Muscle of arm (tissue), 12 donors: ENCODE measurements around the gene XCL2. TPM values are rescaled to one million over a fixed set of nuclear protein-coding genes. Genes with fewer than 3 reads are reported as not detected.

Experiments
- DNase-seq: peaks from one replicate; pipeline ENCODE4 v3.0.0-alpha.2; 2013
- polyA plus RNA-seq, 12 donors: library from polyadenylated mRNA; unstranded; fragments of 120-200 nt; gene quantifications; one replicate each; pipeline ENCODE4 v1.2.1, GENCODE V29; 2013; ENCODE audit not compliant: insufficient read length in 12 of 12

Gene XCL2
- polyA plus RNA-seq, 12 donors, result 0.25 to 2.4 (median 0.54) TPM; not detected in 4

GRCh38 chr1:168514455-168514854, 29.3 kb downstream of the XCL2 start:
- DNase-seq, result no peak

- no peak for DNase-seq
These were observed 30.0 kb downstream of the XCL2 start for GRCh38 chr1:168513656-168514404.

GRCh38 chr1:168512864-168513595, 30.8 kb downstream of the XCL2 start:
- no peak for DNase-seq

GRCh38 chr1:168509875-168510791, 33.7 kb downstream of the XCL2 start:
- DNase-seq, result no peak

- DNase-seq, result no peak
These were observed 34.6 kb downstream of the XCL2 start for GRCh38 chr1:168509210-168509609.

- DNase-seq, result no peak
These were observed 36.0 kb downstream of the XCL2 start for GRCh38 chr1:168507828-168508227.

GRCh38 chr1:168507231-168507630, 36.6 kb downstream of the XCL2 start:
- no peak for DNase-seq

GRCh38 chr1:168506204-168506819, 37.5 kb downstream of the XCL2 start:
- no peak for DNase-seq

GRCh38 chr1:168505006-168505405, 38.8 kb downstream of the XCL2 start:
- DNase-seq, result no peak

GRCh38 chr1:168504064-168504837, 39.5 kb downstream of the XCL2 start:
- DNase-seq, result no peak

GRCh38 chr1:168499688-168500049, 44.1 kb downstream of the XCL2 start:
- DNase-seq, result no peak

GRCh38 chr1:168498956-168499687, 44.7 kb downstream of the XCL2 start:
- DNase-seq, result no peak

GRCh38 chr1:168498159-168498631, 45.6 kb downstream of the XCL2 start:
- DNase-seq, result peak; percentile 49

- no peak for DNase-seq
These were observed 46.3 kb downstream of the XCL2 start for GRCh38 chr1:168497376-168497950.

- DNase-seq, result no peak
These were observed 52.2 kb downstream of the XCL2 start for GRCh38 chr1:168491527-168492164.
